K562 treated with DMSO at 1 percent for 24 hours (cell line): ENCODE measurements around the gene KRTAP19-5. TPM values are rescaled to one million over a fixed set of nuclear protein-coding genes. Genes with fewer than 3 reads are reported as not detected.

Experiments
- total RNA-seq: library from RNA; unstranded; fragments of 300-600 nt; gene quantifications from 2 replicates; pipeline ENCODE4 v1.2.3, GENCODE V29; 2022; ENCODE audit warnings: low read depth; ENCODE audit not compliant: insufficient read depth

KRTAP19-5 gene
- not detected in 2 replicates for total RNA-seq

GRCh38 chr21:30502041-30502440 lies at the start of gene KRTAP19-5:
KRTAP19-5 (minus strand) TSS chr21:30502141; CDS start chr21:30502090, 51 bp downstream.

DNA sequence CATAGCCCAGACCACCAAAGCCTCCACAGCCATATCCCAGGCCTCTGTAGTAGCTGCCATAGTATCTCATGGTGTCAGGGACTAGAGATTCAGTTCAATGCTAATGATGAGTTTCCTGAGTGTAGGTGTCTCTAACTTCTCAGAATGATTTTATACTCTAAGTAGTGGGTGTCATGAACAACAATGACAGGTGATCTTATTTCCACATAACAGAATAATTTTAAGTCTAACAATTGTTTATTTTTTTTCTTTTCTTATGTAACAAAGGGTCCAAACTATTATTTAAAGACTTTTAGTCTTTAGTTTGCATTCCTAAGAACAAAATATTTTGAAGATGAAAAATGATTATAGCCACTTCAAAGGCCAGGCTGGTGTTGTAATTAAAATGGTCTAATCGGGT lies 39.8 kb upstream of the KRTAP19-5 start, which contains the start of gene KRTAP19-6:
Gene KRTAP19-6 (minus strand): TSS at position 101 of the 400 bp plus-strand sequence. CDS start 31 bp downstream, at position 70.

GRCh38 chr21:30497065-30497464 lies 4.9 kb downstream of the KRTAP19-5 start, which contains the start of gene KRTAP19-4:
KRTAP19-4 (minus strand) TSS chr21:30497165; CDS start chr21:30497110, 55 bp downstream.

GRCh38 chr21:30491963-30492428 lies 9.9 kb downstream of the KRTAP19-5 start, which contains the start of gene KRTAP19-3:
KRTAP19-3 (minus strand) TSS chr21:30492013; CDS start chr21:30491957, 56 bp downstream.

GRCh38 chr21:30487336-30487735 lies 14.6 kb downstream of the KRTAP19-5 start, which contains the start of gene KRTAP19-2:
KRTAP19-2 (minus strand) TSS chr21:30487436; CDS start chr21:30487348, 88 bp downstream.

GRCh38 chr21:30480145-30480544 lies 21.8 kb downstream of the KRTAP19-5 start, which contains the start of gene KRTAP19-1:
KRTAP19-1 (minus strand) TSS chr21:30480367; CDS start chr21:30480317, 50 bp downstream.

Other genes starting within 250 kb of the KRTAP19-5 start
- not detected in 2 replicates for gene KRTAP24-1, start 219.2 kb downstream of the KRTAP19-5 start, total RNA-seq
- gene KRTAP25-1, start 212.6 kb downstream of the KRTAP19-5 start, total RNA-seq, result not detected in 2 replicates
- not detected in 2 replicates for gene KRTAP26-1, start 181.8 kb downstream of the KRTAP19-5 start, total RNA-seq
- not detected in 2 replicates for gene KRTAP27-1, start 164.4 kb downstream of the KRTAP19-5 start, total RNA-seq
- gene KRTAP23-1, start 153.5 kb downstream of the KRTAP19-5 start, total RNA-seq, result not detected in 2 replicates
- gene KRTAP13-2, start 129.9 kb downstream of the KRTAP19-5 start, total RNA-seq, result not detected in 2 replicates
- gene KRTAP13-1, start 106.1 kb downstream of the KRTAP19-5 start, total RNA-seq, result not detected in 2 replicates
- gene KRTAP13-3, start 76.2 kb downstream of the KRTAP19-5 start, total RNA-seq, result not detected in 2 replicates
- gene KRTAP13-4, start 71.9 kb downstream of the KRTAP19-5 start, total RNA-seq, result not detected in 2 replicates
- gene KRTAP15-1, start 61.9 kb downstream of the KRTAP19-5 start, total RNA-seq, result not detected in 2 replicates
- not detected in 2 replicates for gene KRTAP19-1, start 21.8 kb downstream of the KRTAP19-5 start, total RNA-seq
- gene KRTAP19-2, start 14.7 kb downstream of the KRTAP19-5 start, total RNA-seq, result not detected in 2 replicates
- gene KRTAP19-3, start 10.1 kb downstream of the KRTAP19-5 start, total RNA-seq, result not detected in 2 replicates
- not detected in 2 replicates for gene KRTAP19-4, start 5.0 kb downstream of the KRTAP19-5 start, total RNA-seq
- not detected in 2 replicates for gene KRTAP19-6, start 39.7 kb upstream of the KRTAP19-5 start, total RNA-seq
- not detected in 2 replicates for gene KRTAP19-7, start 59.2 kb upstream of the KRTAP19-5 start, total RNA-seq
- gene KRTAP22-2, start 88.3 kb upstream of the KRTAP19-5 start, total RNA-seq, result not detected in 2 replicates
- gene KRTAP6-3, start 90.3 kb upstream of the KRTAP19-5 start, total RNA-seq, result not detected in 2 replicates
- not detected in 2 replicates for gene KRTAP6-2, start 96.8 kb upstream of the KRTAP19-5 start, total RNA-seq
- not detected in 2 replicates for gene KRTAP22-1, start 98.9 kb upstream of the KRTAP19-5 start, total RNA-seq
- gene KRTAP6-1, start 111.8 kb upstream of the KRTAP19-5 start, total RNA-seq, result not detected in 2 replicates
- not detected in 2 replicates for gene KRTAP20-1, start 114.3 kb upstream of the KRTAP19-5 start, total RNA-seq
- not detected in 2 replicates for gene KRTAP20-4, start 118.5 kb upstream of the KRTAP19-5 start, total RNA-seq
- gene KRTAP20-2, start 133.1 kb upstream of the KRTAP19-5 start, total RNA-seq, result not detected in 2 replicates
- not detected in 2 replicates for gene KRTAP20-3, start 140.7 kb upstream of the KRTAP19-5 start, total RNA-seq
- gene KRTAP21-3, start 216.6 kb upstream of the KRTAP19-5 start, total RNA-seq, result not detected in 2 replicates
- gene KRTAP21-2, start 245.1 kb upstream of the KRTAP19-5 start, total RNA-seq, result not detected in 2 replicates